IPS-18c (cell line): ENCODE data around the gene FANCC.

Experiments
- H3K4me3 ChIP-seq: 2 replicates; pipeline ENCODE4 v1.7.0; 2013; ENCODE audit warnings: low read depth, mild to moderate bottlenecking, low read length, moderate library complexity; ENCODE audit not compliant: insufficient read depth
- H3K9me3 ChIP-seq: one replicate; pipeline ENCODE4 v1.6.1; 2013; ENCODE audit warnings: mild to moderate bottlenecking, low read length, moderate library complexity; ENCODE audit not compliant: control insufficient read depth, insufficient read depth

FANCC gene

GRCh38 chr9:95189251-95190098 lies 128.0 kb downstream of the FANCC start:
- H3K4me3 ChIP-seq, result no peak overlapping the region
- no peaks in the 10 kb centered on the region for H3K9me3 ChIP-seq

DNA sequence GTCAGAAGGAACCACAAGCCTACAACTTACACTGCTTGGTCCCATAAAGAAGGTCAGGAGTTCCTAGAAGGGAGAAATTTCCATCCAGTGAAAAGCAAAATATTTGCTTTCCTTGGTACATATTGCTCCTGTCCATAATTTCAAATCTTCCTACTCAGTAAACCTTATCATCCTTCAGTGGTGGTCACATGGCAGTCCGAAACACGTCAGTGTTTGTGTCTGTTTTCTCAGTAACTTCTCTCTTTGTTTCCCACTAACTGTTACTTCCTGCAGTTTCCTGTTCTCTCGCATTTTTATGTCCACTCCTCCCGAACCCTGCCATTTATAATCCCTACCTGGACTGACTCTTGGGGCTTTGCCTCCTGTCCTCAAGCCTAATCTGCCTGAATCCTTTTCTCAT lies 129.1 kb downstream of the FANCC start:
- no peaks in the 10 kb centered on the region for H3K9me3 ChIP-seq

GRCh38 chr9:95185956-95186355 lies 131.6 kb downstream of the FANCC start:
- no peak overlapping the region for H3K4me3 ChIP-seq
- no peaks in the 10 kb centered on the region for H3K9me3 ChIP-seq

More for the DNA sequence above, 129.1 kb downstream of the FANCC start:
- H3K4me3 ChIP-seq, result no peak overlapping the region

DNA sequence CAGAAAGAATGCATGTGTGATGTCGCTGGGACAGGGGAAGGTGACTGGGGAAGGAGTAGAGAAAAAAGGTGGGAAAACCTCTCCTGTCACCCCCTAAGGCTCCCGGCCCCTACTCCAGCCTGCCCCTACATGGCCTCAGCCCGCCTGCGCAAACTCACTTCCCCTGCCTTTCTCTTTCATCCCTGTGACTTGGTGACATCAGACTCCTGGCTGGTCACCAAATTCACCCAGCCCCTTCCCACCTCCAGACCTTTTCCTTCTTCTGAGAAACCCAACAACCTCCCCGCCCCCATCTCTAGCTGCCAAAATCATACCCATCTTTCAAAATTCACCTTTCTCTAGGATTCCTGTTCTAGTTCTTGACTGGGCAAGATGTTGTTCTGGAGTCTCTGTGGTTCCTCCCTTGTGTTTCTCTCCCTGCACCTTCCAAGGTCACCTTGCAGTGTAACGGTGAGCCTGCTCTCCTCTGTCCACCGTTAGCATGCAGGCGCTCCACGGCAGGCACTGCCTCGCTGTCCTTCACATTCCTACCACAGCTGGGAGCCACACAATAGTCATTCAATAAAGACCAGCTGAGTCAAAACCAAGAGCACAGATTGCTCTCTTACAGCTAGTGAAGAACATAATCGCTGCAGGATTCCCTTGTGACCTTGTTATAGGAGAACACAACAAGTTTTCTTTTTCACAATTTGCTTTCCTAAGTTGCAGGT lies 134.5 kb downstream of the FANCC start:
- no peaks in the 10 kb centered on the region for H3K9me3 ChIP-seq

GRCh38 chr9:95181835-95182234 lies 135.7 kb downstream of the FANCC start:
- Histone ChIP-seq H3K9me3 (no peaks in the 10 kb centered on the region), H3K4me3 (no peak overlapping the region)

More for the DNA sequence above, 134.5 kb downstream of the FANCC start:
- no peak overlapping the region for H3K4me3 ChIP-seq

GRCh38 chr9:95181226-95181818 lies 136.2 kb downstream of the FANCC start:
- no peaks in the 10 kb centered on the region for H3K9me3 ChIP-seq
- H3K4me3 ChIP-seq, result no peak overlapping the region

GRCh38 chr9:95177617-95178016 lies 139.9 kb downstream of the FANCC start:
- H3K9me3 ChIP-seq, result no peaks in the 10 kb centered on the region
- H3K4me3 ChIP-seq, result no peak overlapping the region

DNA sequence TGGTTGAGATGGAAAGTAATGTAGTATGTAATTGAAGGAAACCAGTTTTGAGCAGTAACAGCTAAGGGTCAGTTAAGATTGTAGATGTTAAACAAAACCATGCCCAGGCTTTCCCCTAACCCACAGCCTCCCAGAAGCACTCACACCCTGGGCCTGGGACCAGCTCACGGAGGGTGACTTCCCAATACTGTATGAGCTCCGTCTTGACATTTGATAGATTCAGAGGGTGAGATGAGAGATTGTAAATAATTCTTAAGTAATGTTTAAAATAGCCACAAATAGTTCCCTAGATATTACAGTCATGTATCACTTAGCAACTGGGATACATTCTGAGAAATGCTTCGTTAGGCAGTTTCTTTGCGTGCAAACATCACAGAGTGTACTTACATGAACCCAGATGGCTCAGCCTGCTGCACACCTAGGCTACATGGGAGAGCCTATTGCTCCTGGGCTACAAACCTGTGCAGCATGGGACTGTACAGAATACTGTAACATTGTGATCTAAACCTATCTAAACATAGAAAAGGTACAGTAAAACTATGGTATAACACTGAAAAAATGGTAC lies 140.7 kb downstream of the FANCC start:
- H3K4me3 ChIP-seq, result no peak overlapping the region
- H3K9me3 ChIP-seq, result no peaks in the 10 kb centered on the region

DNA sequence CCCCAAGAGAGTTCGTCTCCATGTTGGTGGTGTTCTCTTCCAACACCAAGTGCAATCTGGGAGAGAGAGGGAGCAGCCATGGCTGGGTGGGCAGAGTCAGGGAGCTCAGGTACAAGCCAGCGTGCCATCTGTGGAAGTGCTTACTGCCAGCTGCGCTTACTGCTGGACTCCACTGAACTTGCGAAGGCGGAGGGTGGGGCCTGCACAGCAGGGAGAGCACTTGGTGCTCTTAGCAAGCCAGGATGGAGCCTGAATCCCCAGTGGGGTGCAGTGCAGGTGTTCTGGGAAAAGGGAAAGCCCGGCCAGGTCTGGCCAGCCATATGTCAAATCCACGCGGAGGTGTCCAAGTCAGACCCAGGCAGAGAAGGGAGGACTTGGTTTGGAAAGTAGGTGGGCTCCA lies 142.0 kb downstream of the FANCC start:
- Histone ChIP-seq H3K9me3 (no peaks in the 10 kb centered on the region), H3K4me3 (no peak overlapping the region)

- no peaks in the 10 kb centered on the region for H3K9me3 ChIP-seq
These were observed 143.5 kb downstream of the FANCC start for GRCh38 chr9:95174038-95174437.

DNA sequence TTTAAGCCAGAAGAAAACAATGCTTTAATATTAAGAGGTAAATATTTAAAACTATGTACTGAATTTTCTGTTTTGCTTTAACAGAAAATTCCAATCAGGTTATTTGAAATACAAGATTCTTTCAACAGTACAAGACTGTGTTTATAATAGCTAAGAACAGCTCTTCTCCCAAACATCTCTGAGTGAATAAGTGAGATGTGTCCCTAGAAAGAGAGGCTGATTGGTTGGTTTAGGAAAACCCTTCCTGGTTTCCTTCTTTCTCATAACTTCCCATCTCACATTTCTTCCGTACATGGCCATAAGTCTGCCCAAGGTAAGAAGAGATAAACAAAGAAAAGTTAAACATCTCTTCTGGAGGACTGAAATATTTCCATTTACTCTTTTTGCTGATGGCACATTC lies 145.9 kb downstream of the FANCC start:
- H3K9me3 ChIP-seq, result no peaks in the 10 kb centered on the region

More at GRCh38 chr9:95174038-95174437, 143.5 kb downstream of the FANCC start:
- H3K4me3 ChIP-seq, result no peak overlapping the region

GRCh38 chr9:95171001-95171400 lies 146.5 kb downstream of the FANCC start:
- no peak overlapping the region for H3K4me3 ChIP-seq

More for the DNA sequence above, 145.9 kb downstream of the FANCC start:
- no peak overlapping the region for H3K4me3 ChIP-seq

GRCh38 chr9:95167998-95168397 lies 149.5 kb downstream of the FANCC start:
- Histone ChIP-seq H3K4me3 (no peak overlapping the region), H3K9me3 (no peaks in the 10 kb centered on the region)

More at GRCh38 chr9:95171001-95171400, 146.5 kb downstream of the FANCC start:
- no peaks in the 10 kb centered on the region for H3K9me3 ChIP-seq

GRCh38 chr9:95165004-95165403 lies 152.5 kb downstream of the FANCC start:
- H3K4me3 ChIP-seq, result no peak overlapping the region

GRCh38 chr9:95157481-95158151 lies 159.9 kb downstream of the FANCC start:
- no peak overlapping the region for H3K4me3 ChIP-seq

More at GRCh38 chr9:95165004-95165403, 152.5 kb downstream of the FANCC start:
- no peaks in the 10 kb centered on the region for H3K9me3 ChIP-seq

DNA sequence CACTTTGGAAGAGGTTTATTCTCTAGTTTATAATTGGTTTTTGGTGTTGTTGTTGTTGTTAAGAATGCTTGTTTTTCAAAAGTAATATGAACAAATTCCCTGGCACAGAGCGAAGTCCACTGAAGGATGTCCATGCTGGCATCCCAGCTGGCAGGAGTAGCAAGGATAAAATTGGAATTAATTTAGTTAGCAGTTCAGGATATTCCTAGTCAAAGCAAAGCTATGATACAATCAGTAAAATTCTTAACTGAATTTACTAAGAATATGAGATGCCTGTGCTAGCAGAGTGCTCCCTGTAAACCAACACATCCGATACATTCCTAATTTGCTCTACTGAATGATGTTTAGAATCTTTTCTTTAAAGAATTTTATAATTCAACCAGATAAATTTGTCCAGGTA lies 161.4 kb downstream of the FANCC start:
- no peaks in the 10 kb centered on the region for H3K9me3 ChIP-seq
- no peak overlapping the region for H3K4me3 ChIP-seq

More at GRCh38 chr9:95157481-95158151, 159.9 kb downstream of the FANCC start:
- H3K9me3 ChIP-seq, result no peaks in the 10 kb centered on the region

DNA sequence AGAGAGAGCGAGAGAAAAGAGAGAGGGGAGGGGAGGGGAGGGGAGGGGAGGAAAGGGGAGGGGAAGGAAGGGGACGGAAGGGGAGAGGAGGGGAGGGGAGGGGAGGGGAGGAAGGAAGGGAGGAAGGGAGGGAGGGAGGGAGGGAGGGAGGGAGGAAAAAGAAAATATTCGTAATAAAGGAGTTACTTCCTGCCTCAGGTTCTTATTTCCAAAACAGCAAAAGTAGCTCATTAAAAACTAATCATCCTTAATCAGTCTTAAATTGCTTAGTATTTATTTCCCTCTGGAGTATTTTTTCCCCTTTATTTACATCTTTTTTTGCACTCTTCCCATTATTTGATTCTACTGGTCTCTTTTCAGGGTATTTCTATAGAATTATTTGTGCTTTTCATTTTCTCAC lies 162.3 kb downstream of the FANCC start:
- no peak overlapping the region for H3K4me3 ChIP-seq
- no peaks in the 10 kb centered on the region for H3K9me3 ChIP-seq
